Pons (tissue), 1 donor: ENCODE measurements around the gene FLRT1.
A peak's percentile ranks its signal among the peaks of the same experiment; 100 is the strongest.

Experiments used
- DNase-seq: peaks from one replicate; pipeline ENCODE4 v3.0.0-alpha.2; 2016; ENCODE audit warnings: low spot score

Gene FLRT1

DNA sequence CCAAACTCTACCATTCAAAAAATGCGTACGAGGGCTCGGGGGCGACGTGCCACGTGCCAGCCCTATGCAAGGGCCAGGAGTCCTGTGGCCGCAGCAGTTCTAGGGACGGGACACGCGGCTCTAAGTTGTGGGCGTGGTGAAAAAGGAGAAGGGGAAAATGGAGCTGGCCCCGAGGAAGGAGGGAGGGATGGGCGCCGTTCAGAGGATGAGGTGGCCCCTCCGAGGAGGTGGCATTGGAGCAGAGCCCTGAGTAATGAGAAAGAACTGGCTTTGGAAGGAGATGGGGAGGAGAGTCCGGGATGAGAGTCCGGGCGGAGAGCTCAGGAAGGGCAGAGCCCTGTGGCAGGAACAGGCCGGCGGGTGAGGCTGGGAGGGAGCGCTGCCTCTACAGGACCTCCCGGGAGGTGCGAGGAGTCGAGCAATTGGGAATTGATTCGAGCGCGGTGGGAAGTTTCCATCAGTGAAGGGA, 28.5 kb upstream of the FLRT1 start:
- DNase-seq, result no peak

DNA sequence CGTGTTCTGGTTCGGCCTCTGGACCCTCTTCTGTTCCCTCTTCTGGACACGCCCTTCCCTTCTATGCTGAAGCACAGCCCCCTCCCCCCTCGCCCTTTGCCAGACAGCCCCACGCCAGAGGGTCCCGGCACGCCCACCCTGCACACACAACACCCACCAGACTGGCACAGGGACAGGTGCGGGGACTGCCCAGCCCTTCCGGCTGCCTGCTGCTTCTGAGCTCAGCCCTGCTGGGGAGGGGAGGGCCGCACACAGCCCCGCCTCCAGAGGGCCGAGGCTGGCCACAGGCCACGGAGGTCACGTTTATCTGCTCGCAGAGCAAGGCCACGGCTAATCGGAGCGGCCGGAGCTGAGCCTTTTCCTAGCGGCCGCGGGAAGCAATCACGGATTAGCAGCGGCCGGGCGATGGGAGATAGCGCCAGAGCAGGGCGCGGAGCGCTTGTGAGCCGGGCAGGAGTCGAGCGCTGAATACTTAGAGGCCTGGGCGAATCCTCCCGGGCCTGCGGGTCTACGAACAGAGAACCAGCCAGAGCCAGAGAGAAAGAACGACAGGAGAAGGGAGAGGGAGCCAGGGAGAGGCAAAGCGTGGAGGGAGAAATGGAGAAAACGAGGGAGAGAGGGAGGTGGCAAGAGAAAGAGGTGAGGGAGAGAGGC, 28.0 kb upstream of the FLRT1 start:
- peak; percentile 37 for DNase-seq

DNA sequence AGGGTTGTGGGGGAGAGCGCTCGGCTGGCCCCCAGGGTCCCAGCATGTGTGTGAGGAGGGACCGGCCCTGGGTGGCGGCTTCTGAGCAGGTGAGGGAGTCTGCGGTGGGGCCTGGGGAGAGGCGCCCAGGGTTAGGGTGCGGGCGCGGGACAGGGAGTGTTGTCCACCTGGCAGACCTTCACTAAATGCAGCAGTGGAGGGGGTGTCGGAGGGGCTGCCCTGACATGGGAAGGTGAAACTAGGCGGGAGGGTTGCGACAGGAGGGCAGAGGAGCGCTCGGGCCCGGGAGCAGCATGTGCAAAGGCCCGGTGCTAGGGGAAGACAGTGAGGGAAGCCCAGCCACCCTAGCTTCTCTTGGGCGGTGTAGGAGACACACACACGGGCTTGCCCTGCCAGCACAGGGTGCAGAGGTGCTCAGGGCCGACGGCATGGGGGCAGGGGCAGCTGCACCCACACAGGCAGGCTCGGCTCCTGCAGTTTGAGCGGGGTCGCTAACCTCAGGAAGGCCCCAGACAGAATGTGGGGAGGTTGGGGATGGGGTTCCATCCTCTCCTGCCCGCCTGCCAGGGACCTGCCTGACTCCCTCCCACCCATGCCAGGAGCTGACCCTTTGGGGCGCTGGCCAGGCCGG, 27.3 kb upstream of the FLRT1 start:
- no peak for DNase-seq

DNA sequence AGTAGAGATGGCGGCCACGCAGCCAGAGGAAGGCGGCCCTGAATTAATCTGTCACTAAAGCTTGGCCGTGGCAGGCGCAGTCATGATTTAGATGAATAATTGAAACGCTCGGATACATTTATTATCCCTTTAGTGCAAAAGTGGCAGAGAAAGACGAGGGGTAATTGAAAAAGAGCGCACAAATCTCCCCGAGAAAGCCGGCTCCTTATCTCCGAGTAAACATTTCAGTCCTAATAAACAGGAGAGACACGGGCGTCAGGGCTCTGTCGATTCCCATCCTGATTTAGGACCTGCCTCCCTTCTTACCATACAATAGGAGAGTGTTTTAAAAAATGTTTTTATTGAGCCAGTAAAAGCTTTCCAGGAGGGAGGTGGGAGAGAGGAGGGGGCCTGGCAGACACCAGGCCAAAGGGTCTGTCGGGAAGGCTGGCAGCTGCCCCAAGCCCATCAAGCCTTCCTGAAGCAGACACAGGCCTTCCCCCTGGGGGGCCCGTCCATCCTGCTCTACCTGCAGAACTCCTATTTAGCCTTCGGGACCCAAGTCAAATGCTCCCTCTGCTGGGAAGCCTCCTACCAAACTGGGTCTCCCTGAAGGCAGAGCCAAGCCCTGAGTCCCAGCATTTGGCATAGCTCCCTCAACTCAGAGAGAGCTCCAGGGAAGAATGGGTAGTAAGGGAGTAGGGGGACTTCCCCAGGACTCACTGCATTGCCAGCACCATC, 26.7 kb upstream of the FLRT1 start:
- no peak for DNase-seq

DNA sequence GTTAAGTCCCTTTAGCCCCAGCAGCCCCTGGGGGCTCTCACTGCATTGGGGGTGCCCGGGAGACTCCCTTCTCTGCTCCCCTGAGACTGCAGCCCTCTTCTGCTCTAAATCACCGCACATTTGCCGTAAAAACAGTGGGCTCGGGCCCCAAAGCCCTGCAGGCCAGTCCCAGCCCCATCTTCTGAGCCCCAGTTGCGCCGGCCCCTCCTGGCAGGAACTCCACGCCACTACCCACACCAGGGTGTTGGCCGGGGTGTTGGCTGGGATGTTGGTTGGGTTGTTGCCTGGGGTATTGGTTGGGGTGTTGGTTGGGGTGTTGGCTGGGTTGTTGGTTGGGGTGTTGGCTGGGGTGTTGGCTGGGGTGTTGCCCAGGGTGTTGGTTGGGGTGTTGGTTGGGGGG, 26.0 kb upstream of the FLRT1 start:
- DNase-seq, result no peak

DNA sequence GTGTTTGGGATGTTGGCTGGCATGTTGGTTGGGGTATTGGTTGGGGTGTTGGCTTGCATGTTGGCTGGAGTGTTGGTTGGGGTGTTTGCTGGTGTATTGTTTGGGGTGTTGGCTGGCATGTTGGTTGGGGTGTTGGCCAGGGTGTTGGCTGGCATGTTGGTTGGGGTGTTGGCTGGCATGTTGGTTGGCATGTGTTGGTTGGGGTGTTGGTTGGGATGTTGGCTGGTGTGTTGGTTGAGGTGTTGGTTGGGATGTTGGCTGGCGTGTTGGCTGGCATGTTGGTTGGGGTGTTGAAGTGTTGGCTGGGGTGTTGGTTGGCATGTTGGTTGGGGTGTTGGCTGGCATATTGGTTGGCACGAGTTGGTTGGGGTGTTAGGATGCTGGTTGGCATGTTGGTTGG, 24.9 kb upstream of the FLRT1 start:
- no peak for DNase-seq

DNA sequence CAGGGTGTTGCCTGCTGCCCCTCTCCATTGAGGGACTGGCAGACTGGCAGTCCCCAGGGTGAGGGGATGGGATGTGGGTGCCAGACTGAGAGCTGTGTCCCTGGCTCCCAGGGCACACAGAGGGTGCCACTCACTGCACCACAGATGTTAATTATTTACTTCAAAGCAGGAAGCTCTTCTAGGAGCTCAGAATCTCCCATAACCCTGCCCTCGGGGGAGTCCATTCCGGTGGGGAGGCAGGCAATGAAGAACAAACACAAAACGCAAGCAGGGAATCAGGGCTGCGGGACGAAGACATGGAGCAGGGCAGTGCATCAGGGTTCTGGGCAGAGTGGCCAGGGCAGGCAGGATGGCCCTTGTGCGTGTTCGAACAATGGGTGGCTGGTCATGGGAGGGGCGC, 24.4 kb upstream of the FLRT1 start:
- no peak for DNase-seq

DNA sequence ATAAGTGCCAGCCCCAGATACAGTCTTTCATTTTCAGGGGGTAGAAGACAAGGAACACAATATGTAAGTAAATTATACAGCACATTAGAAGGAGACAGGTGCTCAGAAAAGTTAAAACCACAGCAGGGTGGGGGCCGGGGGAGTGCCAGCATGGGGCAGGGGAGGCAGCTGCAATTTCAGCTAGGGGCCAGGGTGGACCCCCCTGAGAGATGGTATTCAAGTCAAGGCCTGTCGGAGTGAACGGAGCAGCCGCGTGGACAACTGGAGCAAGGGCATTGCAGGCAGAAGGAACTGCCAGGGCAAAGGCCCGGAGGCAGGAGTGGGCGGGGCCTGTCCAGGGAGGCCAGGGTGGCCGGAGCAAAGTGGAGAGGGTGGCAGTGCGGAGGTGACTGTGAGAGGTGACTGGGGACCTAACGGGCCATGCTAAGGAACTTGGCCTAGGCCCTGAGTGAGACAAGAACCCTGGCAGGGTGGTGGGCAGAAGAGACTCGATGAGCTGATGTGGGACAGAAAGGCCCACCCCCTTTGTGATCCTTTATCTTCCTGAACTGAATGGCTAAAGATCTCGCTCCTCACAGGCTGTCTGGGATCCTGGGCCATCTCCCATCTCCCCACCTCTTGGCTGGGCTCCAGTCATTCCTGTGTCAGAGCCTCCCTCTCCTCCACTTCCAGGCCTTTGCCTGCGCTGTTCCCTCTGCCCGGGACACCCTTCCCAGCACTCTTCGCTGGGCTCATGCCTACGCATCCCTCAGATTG, 22.4 kb upstream of the FLRT1 start:
- DNase-seq, result no peak

DNA sequence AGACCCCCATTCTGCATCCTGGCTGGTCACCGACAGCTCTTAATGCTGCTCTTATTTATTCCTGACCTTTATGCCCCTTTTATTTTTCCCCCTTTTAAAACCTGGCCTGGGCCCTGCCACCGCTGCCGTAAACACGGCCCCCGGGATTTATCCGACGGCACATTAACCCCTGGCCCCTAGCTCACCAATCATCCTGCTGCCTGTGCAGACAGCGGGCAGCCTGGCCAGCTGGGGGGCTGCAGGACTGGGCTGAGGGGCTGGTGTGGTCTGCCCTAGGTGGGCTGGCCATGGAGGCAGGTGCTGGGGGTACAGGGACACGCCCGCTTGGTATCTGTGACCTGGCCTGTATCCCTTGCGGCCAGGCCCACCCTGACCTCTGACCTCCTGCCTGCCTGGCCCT, 21.4 kb upstream of the FLRT1 start:
- DNase-seq, result no peak

DNA sequence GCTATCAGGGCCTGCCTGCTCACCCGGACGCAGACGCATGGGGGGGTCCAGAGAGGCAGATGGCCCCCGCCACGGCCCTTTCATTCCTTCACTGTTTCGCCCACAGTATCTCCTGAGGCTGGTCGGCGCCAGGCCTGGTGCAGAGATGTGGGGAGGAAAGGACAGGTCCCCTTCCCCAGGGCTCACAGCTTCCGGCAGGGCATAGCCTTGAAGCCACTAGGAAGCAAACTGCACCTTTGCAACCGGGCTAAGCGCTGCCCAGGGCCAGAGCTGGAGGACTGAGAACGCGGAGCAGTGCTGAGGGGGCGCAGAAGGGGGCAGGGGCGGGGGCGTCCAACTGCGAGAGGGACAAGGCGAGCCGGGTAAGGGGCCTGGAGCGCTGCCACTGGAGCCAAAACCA, 20.2 kb upstream of the FLRT1 start:
- no peak for DNase-seq

DNA sequence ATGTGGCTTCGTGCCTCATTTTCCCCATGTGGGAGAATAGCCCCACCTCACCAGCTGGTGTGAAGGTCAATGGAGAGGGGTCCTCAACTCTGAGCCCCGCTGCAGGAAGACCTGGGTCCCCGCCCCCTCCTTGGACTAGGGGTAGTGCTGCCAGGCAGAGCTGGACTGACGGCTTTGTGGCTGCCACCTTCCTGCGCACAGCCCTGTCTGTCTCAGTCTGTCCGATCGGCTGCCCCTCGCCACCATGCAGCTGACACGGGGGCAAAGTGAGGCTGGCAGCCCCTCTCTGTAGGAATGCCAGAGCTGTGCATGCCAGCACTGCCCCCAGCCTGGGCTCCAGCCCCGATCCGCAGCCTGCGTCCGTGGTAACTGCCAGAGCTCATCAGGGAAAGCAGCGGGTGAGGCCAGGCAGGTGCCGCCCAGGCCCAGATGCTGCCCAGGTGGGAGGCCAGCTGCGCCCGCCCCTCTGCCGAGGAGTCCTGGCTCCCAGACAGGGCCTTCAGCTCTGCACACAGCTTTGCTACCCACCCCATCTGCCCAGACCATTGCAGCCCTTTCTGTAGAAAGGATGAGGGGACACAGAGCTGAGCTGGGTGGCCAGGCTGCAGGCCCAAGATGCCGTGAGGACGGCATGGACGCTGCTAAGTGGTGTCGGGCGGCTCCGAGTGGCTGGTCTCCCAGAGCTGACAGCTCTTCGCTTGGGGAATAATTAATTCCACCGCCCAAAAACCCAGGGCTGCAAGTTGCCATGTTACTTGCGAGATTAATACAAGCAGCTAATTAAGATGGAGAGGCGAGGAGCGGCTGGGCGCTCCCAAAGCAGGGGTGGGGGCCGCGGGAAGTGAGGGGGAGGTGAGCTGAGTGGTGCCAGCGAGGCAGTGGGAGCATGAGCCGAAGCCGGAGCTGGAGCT, 19.5 kb upstream of the FLRT1 start:
- no peak for DNase-seq

DNA sequence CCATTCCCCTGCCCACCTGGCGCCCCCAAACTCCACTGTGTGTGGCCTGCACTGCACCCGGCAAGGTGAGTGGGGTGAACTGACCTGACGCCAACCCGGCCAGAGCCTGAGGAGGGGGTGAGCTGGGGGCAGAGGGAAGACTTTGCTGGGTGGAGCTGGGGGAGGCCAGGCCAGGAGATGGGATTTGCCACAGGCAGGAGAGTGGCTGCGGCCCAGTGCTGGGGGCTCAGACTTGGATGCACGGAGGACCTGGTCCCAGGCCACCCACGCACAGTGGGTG, 17.8 kb upstream of the FLRT1 start:
- no peak for DNase-seq

DNA sequence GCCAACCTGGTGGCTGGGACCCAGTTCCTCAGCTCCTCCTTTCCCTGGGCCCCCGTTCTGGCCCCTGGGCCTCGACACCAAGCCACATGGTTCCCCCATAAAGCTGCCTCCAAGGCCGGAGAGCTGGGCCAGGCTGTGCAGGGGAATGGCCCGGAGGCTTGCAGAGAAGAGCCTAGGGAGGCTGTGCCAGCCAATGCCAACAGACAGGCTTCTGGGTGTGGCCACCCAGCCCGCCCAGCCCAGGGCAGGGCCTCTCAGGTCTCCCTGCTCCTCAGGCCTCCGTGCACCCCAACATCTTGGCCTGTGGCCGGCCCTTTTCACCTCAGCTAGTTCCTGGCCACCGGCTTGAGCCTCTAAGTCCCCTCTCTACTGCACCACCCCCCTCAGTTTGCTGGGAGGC, 17.4 kb upstream of the FLRT1 start:
- no peak for DNase-seq

DNA sequence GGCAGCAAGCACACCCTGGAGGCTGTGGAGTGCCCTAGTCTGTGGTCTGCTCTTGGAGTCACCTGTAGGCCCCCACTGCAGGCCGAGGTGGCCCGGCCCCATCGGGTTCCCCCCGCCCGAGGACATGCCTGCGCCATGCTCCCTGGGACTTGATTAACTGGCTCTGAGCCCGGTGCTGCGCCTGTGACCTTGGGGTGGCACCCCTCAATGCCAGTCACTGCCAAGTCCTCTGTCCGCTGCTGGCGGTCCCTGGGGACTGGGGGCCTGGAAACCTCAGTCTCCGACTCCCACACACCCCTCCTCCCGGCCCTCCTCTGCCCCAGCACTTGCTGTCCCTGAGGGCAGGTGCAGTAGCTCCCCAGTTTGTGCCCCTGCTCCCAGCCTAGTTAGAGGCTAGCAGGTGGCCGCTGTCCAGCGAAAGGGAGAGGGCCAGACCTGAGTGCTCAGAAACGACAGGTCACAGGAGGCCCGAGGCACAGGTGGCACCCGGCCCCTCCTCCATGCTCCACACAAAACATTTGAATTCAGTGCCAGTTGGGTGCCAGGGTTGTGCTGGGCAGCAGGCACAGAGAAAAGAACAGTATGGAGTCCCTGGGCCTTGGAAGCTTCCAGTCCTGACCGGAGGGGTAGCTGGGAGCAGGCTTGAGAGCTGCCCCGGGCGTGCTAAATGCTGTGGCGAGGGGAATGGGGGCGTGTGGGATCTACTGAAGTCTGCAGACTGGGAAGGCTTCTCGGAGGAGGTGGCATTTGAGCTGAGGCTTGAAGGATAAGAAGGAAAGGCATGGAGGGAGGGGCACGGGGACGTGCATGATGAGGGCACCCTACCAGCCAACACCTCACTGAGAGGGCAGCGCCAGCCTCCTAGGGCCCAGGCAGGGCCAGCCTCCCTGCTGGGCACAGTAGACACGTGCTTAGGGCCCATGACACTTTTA, 16.4 kb upstream of the FLRT1 start:
- DNase-seq, result no peak

DNA sequence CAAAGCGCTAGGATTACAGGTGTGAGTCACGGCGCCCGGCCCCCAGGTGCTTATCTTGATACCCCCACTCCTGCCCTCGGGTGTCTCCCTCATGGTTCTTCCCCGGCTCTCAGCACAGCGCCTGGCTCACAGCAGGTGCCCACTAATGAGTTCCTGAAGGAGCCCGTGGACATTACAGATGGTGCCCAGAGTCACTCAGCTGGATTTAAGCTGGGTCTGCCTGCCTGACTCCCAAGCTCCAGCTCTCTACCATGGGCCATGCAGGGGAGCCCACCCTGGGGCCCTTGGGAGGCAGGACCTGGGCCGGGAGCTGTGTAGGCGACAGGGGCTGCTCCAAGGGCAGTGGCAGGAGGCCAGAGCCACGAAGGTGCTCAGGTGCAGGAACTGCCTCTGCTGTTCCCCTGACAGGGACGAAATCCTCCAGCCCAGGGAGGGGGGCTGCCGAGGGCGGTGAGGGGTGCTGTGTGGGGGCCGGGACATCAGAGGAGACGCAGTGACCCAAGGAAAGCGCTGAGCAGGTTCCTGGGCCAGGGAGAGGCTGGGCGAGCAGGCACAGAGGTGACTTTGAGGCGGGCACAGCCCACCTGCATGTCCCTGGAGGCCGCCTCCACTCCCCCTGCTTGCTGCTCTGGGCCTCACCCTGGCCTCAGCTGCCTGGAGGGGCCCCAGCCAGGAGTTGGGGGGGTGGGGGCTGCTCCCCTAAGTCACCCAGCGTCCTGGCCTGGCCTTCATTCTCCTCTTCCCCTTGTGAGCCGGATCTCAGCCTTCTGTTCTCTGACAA, 14.6 kb upstream of the FLRT1 start:
- DNase-seq, result no peak

DNA sequence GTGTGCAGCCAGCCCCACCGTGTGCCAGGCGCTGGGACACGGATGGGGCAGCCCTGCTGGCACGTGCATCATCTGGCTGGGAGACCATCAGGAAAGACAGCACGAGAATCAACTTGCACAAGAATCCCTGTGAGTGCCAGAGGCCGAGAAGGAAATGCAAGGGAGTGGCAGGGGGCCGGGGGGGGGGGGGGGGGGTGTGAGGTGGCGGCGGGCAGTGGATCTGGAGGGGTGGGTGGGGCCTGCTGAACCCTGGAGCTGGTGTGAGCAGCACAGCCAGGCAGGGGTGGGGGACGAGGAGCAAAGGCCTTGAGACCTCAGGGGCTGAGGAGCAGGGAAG, 14.0 kb upstream of the FLRT1 start:
- DNase-seq, result no peak

DNA sequence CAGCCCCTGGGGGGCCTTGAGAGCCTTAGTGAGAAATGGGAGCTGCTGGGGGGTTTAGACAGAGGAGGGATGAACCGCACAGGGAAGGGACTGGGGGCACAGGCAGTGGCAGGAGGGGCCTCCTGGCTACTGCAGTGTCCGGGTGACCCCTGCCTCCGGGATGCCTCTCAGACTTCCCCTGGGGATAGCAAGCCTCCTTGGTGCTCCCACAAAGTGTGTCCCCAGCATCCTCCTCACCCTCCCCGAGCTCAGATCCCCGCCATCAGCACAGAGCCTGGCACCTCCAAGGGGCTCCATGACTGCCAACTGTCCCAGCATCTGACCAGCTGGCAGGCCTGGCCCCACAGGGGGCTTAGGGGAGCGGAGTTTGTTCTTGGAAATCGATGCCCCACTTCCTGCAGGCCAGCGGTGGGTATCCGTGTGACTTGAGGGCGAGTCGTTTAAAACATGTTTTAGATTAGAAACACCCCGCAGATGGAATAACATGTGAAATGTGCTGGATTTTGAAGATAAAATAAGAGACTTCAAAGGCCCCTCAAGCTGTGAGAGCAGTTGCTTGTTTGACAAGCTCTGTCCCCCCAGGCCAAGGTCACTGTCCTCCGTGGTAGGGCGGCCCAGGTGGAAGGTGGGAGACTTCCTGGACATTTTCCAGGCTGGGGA, 13.5 kb upstream of the FLRT1 start:
- no peak for DNase-seq

DNA sequence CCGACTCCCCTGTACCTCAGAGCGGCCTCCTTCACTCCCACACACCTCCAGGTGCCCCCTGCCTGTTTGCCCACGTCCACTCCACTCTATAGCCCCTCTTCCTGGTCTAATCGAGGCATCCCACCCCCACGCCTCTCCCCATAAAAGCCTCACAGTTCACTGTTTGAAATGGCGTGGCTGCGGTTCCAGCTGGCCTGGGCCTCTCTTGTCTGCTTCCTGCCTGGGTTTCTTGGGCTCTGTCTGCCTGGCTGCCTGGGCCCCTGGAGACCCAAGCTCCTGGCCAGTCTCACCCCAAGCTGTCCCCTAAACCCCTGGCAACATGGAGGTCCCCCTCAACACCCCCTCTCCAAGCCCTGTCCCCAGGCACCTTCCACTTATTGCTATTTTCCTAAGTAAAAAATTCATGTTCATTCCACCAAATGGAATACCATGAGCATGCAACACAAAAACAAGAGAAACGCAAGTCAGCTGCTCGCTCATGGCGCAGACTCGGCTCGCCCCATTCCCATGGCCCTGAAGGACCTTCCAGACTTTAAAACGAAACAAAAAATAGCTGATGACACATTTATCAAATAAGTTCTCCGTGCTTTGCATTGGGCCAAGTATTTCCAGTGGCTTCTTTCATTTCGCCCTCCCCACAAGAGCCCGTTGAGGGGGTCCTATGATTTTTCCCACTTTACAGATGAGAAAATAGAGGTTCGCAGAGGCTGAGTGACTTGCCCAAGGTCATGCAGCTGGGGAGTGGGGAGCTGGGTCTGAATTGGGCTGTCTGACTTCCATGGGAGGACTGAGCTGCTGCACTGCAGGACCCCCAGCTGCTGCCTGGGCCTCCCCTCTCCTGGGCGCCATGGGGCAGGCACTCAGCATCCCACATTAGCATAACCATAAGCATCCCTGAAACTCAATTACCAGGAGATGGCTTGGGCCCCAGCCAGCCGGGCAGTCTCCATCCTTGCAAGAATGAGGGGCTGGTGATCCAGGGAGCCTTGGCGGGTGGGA, 11.7 kb upstream of the FLRT1 start:
- DNase-seq, result no peak
